HG03457 (cell line): ENCODE data around the gene CNTNAP5.

Source experiments
- ATAC-seq: cut with Tn5 transposase; IDR thresholded peaks from one replicate; pipeline ENCODE4 v1.9.1; 2021; ENCODE audit warnings: moderate number of reproducible peaks; ENCODE audit not compliant: unreplicated experiment

Gene CNTNAP5

GRCh38 chr2:124053796-124054195, 28.7 kb downstream of the CNTNAP5 start:
- ATAC-seq: no peak

- ATAC-seq: no peak
Measured at GRCh38 chr2:124063596-124063995, 38.5 kb downstream of the CNTNAP5 start.

- ATAC-seq: no peak
Measured at GRCh38 chr2:124065636-124066035, 40.5 kb downstream of the CNTNAP5 start.

GRCh38 chr2:124066776-124067175, 41.7 kb downstream of the CNTNAP5 start:
- no peak for ATAC-seq

GRCh38 chr2:124079045-124079444, 54.0 kb downstream of the CNTNAP5 start:
- ATAC-seq: no peak

- no peak for ATAC-seq
Measured at GRCh38 chr2:124080281-124081153, 55.4 kb downstream of the CNTNAP5 start.

GRCh38 chr2:124081154-124081716, 56.1 kb downstream of the CNTNAP5 start:
- no peak for ATAC-seq

- no peak for ATAC-seq
Measured at GRCh38 chr2:124088616-124089015, 63.5 kb downstream of the CNTNAP5 start.

GRCh38 chr2:124091721-124092120, 66.6 kb downstream of the CNTNAP5 start:
- ATAC-seq: no peak

- no peak for ATAC-seq
Measured at GRCh38 chr2:124092651-124093050, 67.6 kb downstream of the CNTNAP5 start.

- no peak for ATAC-seq
Measured at GRCh38 chr2:124104914-124105313, 79.8 kb downstream of the CNTNAP5 start.

- ATAC-seq: no peak
Measured at GRCh38 chr2:124112206-124112605, 87.1 kb downstream of the CNTNAP5 start.

- no peak for ATAC-seq
Measured at GRCh38 chr2:124112966-124113365, 87.9 kb downstream of the CNTNAP5 start.

GRCh38 chr2:124120246-124120645, 95.2 kb downstream of the CNTNAP5 start:
- no peak for ATAC-seq

- ATAC-seq: no peak
Measured at GRCh38 chr2:124121106-124121505, 96.0 kb downstream of the CNTNAP5 start.

GRCh38 chr2:124121760-124122275, 96.7 kb downstream of the CNTNAP5 start:
- ATAC-seq: no peak

GRCh38 chr2:124122340-124122739, 97.3 kb downstream of the CNTNAP5 start:
- ATAC-seq: no peak

GRCh38 chr2:124131276-124131675, 106.2 kb downstream of the CNTNAP5 start:
- ATAC-seq: no peak

GRCh38 chr2:124136110-124136509, 111.0 kb downstream of the CNTNAP5 start:
- no peak for ATAC-seq

GRCh38 chr2:124138076-124138475, 113.0 kb downstream of the CNTNAP5 start:
- ATAC-seq: no peak

- no peak for ATAC-seq
Measured at GRCh38 chr2:124145982-124146381, 120.9 kb downstream of the CNTNAP5 start.

- no peak for ATAC-seq
Measured at GRCh38 chr2:124147552-124147951, 122.5 kb downstream of the CNTNAP5 start.
